Ishikawa (cell line): Measurements from ENCODE around the gene SLC10A7.

Experiments
- CEBPB ChIP-seq: IDR thresholded peaks from 2 replicates; pipeline ENCODE4 v1.6.1; 2012
- CREB1 ChIP-seq: IDR thresholded peaks from 2 replicates; pipeline ENCODE4 v1.6.1; 2012; ENCODE audit warnings: low read depth
- EGR1 ChIP-seq: IDR thresholded peaks from 2 replicates; pipeline ENCODE4 v1.6.1; 2012
- EP300 ChIP-seq: IDR thresholded peaks from 2 replicates; pipeline ENCODE4 v1.6.1; 2012; ENCODE audit warnings: borderline replicate concordance
- FOXM1 ChIP-seq: IDR thresholded peaks from 2 replicates; pipeline ENCODE4 v1.6.1; 2012; ENCODE audit warnings: low read depth, borderline replicate concordance
- MAX ChIP-seq: IDR thresholded peaks from 2 replicates; pipeline ENCODE4 v1.6.1; 2012
- NFIC ChIP-seq: IDR thresholded peaks from 2 replicates; pipeline ENCODE4 v1.6.1; 2012
- RAD21 ChIP-seq: IDR thresholded peaks from 2 replicates; pipeline ENCODE4 v1.6.1; 2012; ENCODE audit warnings: low read depth
- REST ChIP-seq: IDR thresholded peaks from 2 replicates; pipeline ENCODE4 v1.6.1; 2012; ENCODE audit warnings: low read depth, mild to moderate bottlenecking
- TAF1 ChIP-seq: IDR thresholded peaks from 2 replicates; pipeline ENCODE4 v1.6.1; 2012; ENCODE audit warnings: low read depth, mild to moderate bottlenecking
- TCF12 ChIP-seq: IDR thresholded peaks from 2 replicates; pipeline ENCODE4 v1.6.1; 2012; ENCODE audit warnings: low read depth
- TEAD4 ChIP-seq: IDR thresholded peaks from 2 replicates; pipeline ENCODE4 v1.6.1; 2012
- USF1 ChIP-seq: IDR thresholded peaks from 2 replicates; pipeline ENCODE4 v1.6.1; 2012
- YY1 ChIP-seq: IDR thresholded peaks from 2 replicates; pipeline ENCODE4 v1.6.1; 2012; ENCODE audit warnings: low read depth
- ZBTB7A ChIP-seq: IDR thresholded peaks from 2 replicates; pipeline ENCODE4 v1.6.1; 2012; ENCODE audit warnings: low read depth

Gene SLC10A7

GRCh38 chr4:146548443-146548842 lies 26.7 kb upstream of the SLC10A7 start:
- TF ChIP-seq EGR1 (no peak), FOXM1 (no peak), YY1 (no peak), TEAD4 (no peak), REST (no peak), CREB1 (no peak), MAX (no peak), TAF1 (no peak), USF1 (no peak), RAD21 (no peak), CEBPB (no peak), EP300 (no peak), ZBTB7A (no peak), NFIC (no peak), TCF12 (no peak)

GRCh38 chr4:146545102-146545501 lies 23.4 kb upstream of the SLC10A7 start:
- TF ChIP-seq REST (no peak), TAF1 (no peak), TCF12 (no peak), MAX (no peak), EGR1 (no peak), YY1 (no peak), USF1 (peak; percentile 60), RAD21 (peak; percentile 47), CEBPB (no peak)

- TF ChIP-seq ZBTB7A (no peak), EGR1 (no peak), CREB1 (no peak), YY1 (no peak), RAD21 (no peak), NFIC (no peak), USF1 (no peak), TEAD4 (no peak), REST (no peak), MAX (no peak), CEBPB (no peak)
Observed at GRCh38 chr4:146534178-146534577, 12.4 kb upstream of the SLC10A7 start.

- TF ChIP-seq EP300 (no peak), CEBPB (no peak), NFIC (no peak), YY1 (no peak), EGR1 (no peak), CREB1 (no peak), RAD21 (no peak), TEAD4 (no peak), ZBTB7A (no peak), REST (no peak), MAX (no peak), USF1 (no peak), TAF1 (no peak), FOXM1 (no peak), TCF12 (no peak)
Observed at GRCh38 chr4:146525754-146526153, 4.0 kb upstream of the SLC10A7 start.
